Measurements from ENCODE around the gene RTN4IP1.

The RTN4IP1 gene

GRCh38 chr6:106629103-106629858, at the start of gene RTN4IP1, which contains the start of gene QRSL1:
TSS of gene RTN4IP1 (minus strand) at chr6:106629498. CDS start at chr6:106629021, 477 bp downstream.
TSS of gene QRSL1 (plus strand) at chr6:106629578. CDS start at chr6:106629682, 104 bp downstream.
- peak; percentile 91 for DNase-seq (ENCODE audit: low spot score)

DNA sequence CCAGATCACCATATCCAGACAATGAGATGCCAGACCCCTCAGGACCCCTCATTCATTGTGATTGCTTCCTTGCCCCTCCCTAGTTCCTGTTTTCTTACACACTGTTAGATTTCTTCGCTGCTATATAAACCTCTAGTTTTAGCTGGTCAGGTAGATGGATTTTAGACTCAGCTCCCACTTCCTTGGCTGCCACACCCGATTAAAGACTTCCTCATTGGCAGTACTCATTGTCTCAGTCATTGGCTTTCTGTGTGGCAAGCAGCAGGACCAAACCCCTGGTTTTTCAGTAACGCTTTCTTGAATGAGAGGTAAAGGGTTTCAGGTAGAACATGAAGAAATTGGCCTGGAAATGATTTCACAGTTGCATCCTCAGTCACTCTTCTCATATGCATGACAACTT, 48.0 kb upstream of the RTN4IP1 start:
- no peak for DNase-seq (ENCODE audit: low spot score)

DNA sequence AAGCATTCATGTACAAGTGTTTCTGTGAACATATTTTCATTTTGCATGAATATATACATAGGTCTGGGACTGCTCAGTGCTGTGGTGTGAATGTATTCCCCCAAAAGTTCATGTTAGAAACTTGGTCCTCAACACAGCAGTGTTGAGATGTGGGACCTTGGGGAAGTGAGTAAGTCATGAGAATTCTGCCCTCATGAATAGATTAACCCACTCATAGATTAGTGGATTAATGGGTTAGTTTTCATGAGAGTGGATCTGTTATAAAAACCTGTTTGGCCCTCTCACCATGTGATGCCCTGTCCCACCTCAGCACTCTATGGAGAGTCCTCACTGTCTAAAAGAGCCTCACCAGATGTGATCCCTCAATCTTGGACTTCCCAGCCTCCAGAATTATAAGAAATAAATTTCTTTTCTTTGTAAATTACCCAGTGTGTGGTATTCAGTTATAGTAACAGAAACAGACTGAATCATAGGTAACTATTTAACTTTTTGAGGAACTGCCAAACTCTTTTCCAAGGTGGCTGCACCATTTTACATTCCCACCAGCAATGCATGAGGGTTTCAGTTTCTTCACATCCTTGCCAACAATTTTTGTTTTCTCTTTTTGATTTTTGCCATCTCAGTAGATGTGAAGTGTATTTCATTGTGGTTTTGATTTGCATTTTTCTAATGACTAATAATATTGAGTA, 45.4 kb upstream of the RTN4IP1 start:
- no peak for DNase-seq (ENCODE audit: low spot score)

GRCh38 chr6:106671651-106672050, 42.4 kb upstream of the RTN4IP1 start:
- no peak for DNase-seq (ENCODE audit: low spot score)

- no peak for DNase-seq (ENCODE audit: low spot score)
These were observed 40.9 kb upstream of the RTN4IP1 start for GRCh38 chr6:106670236-106670635.

- DNase-seq (ENCODE audit: low spot score) = no peak
These were observed 37.7 kb upstream of the RTN4IP1 start for GRCh38 chr6:106667022-106667402.

DNA sequence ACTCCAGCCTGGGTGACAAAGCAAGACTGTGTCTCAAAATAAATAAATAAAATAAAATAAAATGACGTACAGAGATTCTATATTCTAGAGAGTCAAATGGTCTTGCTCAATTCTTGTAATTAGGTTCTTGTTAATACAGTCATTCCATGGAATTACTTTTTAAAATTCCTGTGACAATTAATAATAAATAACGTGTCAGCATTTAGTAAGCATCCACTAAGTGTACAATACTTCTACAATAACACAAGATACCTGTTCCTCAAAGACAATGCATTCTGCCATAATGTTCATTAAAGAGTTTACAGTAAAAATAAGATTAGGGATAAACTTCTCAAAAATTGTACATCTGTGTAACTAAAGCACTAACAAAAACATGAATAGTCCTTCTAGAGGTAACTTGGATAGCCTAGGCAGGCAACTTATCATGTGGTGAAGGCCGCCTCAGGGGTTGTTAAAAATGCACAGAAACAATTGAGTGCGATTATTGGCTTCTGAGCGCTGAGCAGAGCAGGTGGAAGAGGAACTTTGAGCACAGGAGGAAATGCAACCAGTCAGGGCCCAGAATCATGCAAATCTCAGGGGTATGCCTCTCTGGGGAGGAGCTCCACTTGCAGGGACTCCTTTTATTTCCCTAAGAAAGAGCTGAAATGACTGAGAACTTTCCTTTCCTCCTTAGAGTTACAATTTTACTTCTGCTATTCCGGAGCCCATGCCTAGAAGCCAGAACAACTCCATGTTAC, 37.2 kb upstream of the RTN4IP1 start:
- DNase-seq (ENCODE audit: low spot score) = no peak

- no peak for DNase-seq (ENCODE audit: low spot score)
These were observed 33.2 kb upstream of the RTN4IP1 start for GRCh38 chr6:106662458-106662857.

GRCh38 chr6:106659859-106660258, 30.6 kb upstream of the RTN4IP1 start:
- no peak for DNase-seq (ENCODE audit: low spot score)

DNA sequence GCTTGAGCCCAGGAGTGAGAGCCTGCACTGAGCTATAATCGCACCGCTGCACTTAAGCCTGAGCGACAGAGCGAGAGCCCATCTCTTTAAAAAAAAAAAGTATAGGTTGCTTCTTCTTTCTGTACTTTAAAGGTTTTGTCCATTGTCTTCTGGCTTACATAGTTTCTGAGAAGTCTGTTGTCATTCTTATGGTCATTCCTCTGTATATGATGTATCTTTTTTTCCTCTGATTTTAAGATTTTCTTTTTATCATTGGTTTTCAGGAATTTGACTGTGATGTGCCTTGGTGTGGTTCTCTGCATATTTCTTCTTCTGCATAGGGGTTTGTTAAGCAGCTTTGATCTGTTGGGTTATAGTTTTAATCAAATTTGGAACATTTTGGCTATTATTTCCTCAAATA, 29.2 kb upstream of the RTN4IP1 start:
- DNase-seq (ENCODE audit: low spot score) = no peak

DNA sequence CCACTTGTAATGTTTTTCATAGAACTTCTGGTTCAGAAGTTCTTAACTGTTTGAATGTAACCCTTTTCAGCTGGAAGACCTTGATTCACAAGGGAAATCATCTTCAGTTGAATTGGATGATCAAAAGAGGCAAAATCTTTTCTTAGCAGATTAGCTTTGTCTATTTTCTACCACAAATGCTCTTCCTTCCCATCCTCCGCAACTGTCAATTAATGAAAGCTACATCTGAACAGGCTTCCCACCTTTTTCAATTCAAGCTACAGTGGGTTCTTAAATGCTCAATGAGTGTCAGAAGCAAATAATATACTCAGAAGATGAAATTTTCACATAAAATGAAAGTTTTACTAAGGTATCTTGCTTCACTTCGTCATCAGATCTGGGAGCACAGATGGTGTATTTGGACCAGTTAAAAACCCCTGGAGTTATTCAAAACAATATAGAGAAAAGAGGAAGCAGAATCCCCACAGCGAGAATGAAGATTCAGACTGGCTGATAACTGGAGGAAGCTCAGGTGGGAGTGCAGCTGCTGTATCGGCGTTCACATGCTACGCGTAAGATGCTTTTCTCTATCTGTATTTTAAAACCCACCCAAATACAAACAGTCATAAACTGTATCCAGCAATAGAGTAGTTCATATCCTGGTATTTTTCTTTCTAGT, 19.5 kb upstream of the RTN4IP1 start:
- DNase-seq (ENCODE audit: low spot score) = peak; percentile 76

- no peak for DNase-seq (ENCODE audit: low spot score)
These were observed 13.8 kb upstream of the RTN4IP1 start for GRCh38 chr6:106643061-106643460.

DNA sequence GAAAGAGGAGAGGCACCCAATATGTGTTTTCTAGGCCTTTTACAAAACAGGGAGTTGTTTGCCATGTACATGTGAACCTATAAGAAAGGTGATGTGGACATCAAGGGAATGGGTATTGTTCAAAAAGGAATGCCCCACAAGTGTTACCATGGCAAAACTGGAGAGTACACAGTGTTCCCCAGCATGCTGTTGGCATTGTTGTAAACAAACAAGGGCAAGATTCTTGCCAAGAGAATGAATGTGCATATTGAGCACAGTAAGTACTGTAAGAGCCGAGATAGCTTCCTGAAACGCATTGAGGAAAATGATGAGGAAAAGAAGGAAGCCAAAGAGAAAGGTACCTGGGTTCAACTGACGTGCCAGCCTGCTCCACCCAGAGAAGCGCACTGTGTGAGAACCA, 13.2 kb upstream of the RTN4IP1 start:
- no peak for DNase-seq (ENCODE audit: low spot score)

DNA sequence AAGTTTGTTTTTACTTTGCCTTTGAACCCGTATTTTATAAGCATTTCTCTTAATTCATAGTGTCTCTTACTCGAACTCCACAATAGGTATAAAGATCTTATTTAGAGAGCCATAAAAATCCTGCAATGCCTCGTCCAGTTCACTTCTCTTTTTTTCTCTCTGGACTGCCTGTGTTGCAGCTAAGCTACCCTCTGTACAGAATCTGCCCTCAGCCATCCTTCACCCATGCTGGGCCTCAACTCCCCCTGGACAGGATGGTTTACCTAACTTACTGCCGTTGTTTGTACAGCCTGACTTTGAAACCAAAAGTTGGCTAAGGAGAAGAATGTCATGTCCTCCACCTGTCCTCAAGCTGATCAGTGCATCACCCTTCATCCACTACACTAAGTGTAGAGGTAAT, 10.5 kb upstream of the RTN4IP1 start:
- no peak for DNase-seq (ENCODE audit: low spot score)

DNA sequence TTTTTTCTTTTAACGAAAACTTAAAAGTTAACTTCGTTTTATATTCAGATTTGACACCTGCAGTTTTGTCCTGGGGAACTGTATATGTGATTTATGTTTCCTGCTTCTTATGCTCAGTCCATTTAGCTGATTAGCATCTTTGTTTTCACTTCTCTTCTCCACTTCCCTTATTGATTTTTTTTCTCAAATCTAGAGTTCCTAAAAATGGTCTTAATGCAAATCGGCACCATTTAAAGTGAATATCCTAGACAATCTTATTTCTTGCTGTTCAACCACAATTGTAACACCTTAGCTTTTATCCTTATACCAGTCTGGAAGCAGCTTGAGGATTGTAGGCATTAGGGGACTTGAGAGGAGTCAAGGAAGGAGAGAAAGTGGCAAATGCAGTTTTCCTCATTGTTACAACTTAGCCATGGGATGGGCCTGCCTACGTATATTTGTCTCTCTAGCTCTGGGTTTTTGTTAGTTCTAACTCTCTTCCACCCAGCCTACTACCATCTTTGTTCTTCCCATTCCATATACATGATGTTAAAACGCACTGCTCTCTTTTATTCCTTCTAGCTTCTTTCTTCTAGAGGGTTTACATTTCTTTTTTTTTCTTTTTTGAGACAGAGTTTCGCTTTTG, 8.5 kb upstream of the RTN4IP1 start:
- DNase-seq (ENCODE audit: low spot score) = no peak

DNA sequence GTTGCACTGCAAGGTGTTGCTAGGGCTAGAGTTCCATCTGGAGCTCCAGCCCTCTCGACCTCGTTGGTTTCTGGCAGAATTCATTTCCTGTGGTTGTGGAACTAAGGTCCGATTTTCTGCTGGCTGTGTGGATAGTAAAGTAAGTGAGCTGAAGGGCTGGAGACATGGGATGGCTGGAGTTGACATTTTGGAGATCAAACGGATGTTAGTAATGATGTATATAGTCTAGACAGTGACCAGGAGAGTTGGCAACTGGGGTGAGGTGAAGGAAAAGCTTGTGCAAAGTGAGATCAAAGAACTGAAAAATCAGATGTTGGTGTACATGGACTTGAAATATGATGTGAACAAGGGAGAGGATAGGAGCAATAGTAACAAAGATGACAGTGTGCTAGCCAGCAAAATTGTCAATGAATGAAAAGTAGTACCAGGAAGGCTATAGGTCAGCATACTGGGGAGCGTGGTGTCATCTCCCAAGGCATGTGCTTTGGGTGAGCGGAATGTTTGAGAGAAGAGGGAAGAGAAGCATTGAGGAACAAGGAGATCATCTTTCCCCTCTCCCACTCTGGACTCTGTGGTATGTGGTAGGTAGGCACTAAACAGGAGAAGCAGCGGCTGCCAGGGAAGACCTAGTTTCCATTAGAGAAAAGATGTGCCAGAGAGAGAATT, 7.9 kb upstream of the RTN4IP1 start:
- no peak for DNase-seq (ENCODE audit: low spot score)

GRCh38 chr6:106634565-106634964, 5.3 kb upstream of the RTN4IP1 start:
- no peak for DNase-seq (ENCODE audit: low spot score)

GRCh38 chr6:106631346-106631745, 2.0 kb upstream of the RTN4IP1 start:
- DNase-seq (ENCODE audit: low spot score) = no peak

DNA sequence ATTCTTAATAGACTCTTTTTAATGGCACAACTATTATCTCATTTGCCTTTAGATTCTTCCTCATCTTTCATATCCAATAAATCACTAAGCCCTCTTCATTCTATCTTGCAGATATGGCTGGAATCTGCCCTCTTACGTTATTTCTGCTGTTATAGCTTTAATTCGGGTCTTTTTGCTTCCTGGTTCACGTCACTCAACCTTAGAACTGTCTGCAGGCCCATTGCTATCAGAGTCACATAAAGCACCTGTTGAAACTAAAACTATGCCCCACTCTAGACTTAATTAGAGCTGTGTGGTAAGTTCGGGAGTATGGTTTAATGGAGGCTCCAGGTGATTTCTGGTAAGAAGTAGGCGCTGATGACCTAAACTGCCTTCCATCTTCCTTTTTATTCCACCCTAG, 1.1 kb upstream of the RTN4IP1 start:
- DNase-seq (ENCODE audit: low spot score) = no peak

- DNase-seq (ENCODE audit: low spot score) = no peak
These were observed 513 bp upstream of the RTN4IP1 start for GRCh38 chr6:106629859-106630163.

DNA sequence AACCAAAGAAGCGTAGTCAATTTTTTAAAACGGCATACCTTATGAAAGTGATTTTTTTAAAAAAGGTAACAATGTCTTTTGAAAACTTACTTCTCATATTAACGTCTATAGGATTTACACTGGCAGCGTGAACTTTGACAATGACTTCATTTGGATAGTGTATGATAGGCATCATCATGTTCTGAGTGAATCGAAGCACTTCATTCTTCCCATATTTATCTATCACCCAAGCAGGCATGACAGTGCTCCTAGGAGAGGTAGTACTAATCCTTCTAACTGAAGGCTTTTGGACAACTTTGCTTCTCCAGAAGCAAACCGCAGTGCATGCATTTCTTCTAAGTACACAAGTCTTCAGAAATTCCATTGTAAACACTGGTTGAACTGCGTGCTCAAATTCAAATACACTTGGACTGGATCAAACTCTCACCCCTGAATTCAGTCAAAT, 618 bp downstream of the RTN4IP1 start:
- DNase-seq (ENCODE audit: low spot score) = no peak
